CD4-positive, alpha-beta T cell treated with Interleukin-12 subunit alpha and Interleukin-12 subunit beta, for 1 hour (primary cell): ENCODE results near the gene BANF2.

Experiments used
- DNase-seq: peaks from one replicate; pipeline ENCODE4 v3.0.0-alpha.2; 2020

The BANF2 gene

DNA sequence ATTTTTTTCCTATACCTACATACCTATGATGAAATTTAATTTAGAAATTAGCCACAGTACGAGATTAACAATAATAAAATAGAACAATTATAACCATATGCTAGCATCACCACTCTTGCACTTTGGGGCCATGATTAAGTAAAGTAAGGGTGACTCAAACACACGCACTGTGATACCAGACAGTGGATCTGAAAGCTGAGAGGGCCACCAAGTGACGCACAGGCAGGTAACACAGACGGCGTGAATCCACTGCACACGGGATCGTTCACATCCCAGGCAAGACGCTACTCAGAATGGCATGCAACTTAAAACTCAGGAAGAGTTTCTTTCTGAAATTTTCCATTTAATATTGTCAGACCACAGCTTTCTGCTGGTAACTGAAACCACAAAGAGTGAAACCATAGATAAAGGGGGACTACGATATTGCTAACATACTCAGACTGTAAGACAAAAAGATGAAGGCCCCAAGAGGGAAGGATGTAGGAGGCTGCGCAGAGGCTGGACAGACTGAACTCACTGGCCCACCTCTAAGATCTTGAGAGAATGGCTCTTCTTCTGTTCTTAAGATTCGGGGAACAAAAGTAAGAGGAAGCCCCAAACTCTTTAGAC is 35.6 kb upstream of the BANF2 start:
- no peak for DNase-seq

DNA sequence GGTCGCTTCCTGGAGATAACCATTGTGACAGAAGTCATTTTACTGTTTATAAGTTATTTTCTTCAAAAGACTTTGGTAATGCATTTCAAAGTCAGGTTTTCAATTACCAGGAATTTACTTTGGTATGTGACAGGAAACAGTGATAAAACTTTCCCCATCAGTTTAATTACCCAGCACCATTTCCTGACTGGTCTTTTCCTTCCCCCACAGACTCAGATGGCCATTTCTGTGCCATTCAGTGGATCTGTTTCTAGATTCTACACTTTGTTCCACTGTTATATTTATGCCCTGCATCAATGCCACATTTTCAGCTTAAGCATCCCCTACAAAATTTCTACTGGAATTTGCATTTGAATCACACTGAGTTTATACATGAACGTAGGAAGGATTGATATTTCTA is 34.0 kb upstream of the BANF2 start:
- DNase-seq, result no peak

- no peak for DNase-seq
Observed at GRCh38 chr20:17666481-17666880, 33.3 kb upstream of the BANF2 start.

- DNase-seq, result no peak
Observed at GRCh38 chr20:17667445-17667844, 32.3 kb upstream of the BANF2 start.

- DNase-seq, result no peak
Observed at GRCh38 chr20:17668432-17668831, 31.3 kb upstream of the BANF2 start.

- DNase-seq, result no peak
Observed at GRCh38 chr20:17669306-17669931, 30.3 kb upstream of the BANF2 start.

DNA sequence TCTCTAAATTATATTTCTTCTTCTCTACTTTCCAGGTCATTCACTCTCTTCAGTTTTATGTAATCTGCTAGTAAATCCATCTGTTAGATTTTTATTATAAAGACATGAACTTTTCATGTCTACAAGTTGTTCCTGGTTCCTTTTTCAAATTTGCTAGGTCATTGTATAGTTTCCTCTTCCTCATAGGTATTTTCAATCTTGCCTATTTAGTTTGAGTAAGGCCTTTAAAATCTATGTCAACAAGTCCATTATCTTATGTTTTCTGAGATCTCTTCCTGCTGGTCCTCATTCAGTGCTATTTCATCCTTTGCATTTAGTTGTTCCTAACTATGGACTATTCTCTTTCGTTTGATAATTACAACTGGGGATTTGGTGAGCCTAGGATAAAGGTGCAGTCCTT is 28.8 kb upstream of the BANF2 start:
- DNase-seq, result no peak

DNA sequence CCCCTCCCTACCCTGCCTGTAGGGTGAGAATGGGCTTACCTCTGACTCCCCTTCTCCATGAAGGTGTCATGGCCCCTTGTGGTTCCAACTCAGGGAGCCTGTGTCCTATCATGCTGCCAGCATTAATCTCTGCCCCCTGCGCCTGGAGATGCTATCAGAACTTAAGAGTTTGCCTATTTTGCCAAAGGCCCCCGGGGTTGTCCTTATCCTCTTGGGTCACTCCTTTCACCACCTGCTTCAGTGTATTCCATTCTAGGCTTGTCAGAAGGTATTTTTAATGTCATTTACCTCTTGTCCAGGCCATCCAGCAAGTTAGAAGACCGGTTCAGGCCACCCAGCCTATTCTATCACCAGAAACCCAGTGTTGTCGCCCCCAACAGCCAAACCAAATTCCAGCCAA is 28.2 kb upstream of the BANF2 start:
- DNase-seq, result no peak

GRCh38 chr20:17673084-17673483 is 26.7 kb upstream of the BANF2 start:
- no peak for DNase-seq

DNA sequence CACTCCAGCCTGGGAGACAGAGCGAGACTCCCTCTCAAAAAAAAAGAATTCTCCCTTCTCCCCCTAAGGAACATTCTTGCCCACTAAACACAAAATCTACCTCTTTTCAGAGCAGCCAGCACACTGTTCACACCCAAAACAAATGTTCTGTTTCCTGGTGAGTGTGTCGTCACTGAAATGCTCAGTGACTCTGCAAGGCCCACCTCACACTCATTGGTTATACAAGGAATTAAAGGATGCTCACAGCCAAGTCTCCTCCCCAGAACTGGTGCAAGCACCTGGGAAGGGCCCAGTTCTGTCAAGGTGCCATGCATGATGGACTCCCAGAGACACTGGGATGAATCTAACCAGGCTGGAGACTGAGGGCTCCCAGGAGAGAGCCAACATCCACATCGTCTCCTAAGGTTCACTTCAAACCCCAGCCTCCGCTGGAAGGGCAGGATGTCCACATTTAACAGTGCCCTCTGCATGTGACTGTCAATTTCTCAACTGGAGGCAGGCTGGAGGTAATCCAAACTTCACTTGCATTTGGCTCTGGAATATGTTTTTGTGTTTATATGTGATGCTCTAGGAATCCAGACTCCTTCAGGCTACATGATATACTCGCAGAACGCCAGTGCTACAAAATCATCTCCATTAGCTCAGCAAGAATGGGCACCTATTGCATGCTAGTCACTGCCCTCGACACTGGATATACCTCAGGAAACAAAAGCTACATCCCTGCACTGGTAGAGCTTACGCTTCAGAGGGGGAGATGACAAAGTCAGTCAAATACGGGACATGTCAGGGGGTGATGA is 24.8 kb upstream of the BANF2 start:
- no peak for DNase-seq

DNA sequence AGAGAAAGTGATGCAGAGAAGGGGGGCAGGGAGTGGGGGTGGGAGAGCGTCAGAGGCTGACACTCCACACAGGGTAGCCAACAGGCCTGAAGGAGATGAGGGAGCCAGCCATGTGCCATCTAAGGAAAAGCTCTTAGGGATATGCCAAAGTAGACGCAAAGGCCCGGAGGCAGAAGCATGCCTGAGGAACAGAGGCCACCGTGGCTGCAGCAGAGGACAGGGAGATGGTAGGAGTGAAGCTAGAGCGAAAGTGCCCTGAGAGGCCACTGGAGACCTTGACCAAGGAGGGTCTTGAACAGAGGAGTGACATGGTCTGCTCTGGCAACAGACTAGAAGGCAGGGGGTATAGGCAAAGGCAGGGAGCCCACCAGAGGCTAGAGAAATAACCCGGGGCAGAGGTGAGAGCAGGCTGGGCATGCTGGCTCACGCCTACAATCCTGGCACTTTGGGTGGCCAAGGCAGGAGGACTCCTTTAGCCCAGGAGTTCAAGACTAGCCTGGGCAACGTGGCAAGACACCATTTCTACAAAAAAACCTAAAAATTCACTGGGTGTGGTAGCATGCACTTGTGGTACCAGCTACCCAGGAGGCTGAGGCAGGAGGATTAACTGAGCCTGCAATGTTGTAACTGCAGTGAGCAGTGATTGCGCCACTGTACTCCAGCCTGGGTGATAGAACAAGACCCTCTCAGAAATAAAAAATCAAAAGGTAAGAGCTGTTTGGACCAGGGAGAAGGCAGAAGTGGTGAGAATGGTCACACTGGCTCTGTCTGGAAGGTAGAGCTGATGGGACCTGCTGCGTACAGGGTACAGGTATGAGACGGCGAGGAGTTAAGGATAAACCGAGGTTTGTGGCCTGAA is 24.0 kb upstream of the BANF2 start:
- DNase-seq, result no peak

- no peak for DNase-seq
Observed at GRCh38 chr20:17676378-17676759, 23.4 kb upstream of the BANF2 start.

GRCh38 chr20:17676942-17677341 is 22.8 kb upstream of the BANF2 start:
- DNase-seq, result no peak

DNA sequence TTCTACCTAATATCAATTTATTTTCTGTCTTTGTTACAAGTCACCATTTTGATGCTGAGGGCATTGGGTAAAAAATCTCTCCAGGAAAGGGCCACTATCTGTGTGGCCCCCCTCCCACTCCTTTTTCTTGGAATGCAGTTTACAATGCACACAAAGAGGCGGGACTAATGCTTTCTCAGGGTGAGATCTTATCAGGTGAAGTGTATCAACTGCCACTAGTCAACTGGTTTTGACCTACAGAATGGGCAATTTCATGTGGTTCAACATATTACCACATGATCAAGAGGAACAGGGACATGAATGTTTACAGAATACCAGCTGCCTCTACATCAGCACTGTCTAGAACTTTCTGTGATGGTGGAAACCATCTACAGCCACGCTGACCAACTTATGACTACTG is 21.5 kb upstream of the BANF2 start:
- DNase-seq, result no peak

DNA sequence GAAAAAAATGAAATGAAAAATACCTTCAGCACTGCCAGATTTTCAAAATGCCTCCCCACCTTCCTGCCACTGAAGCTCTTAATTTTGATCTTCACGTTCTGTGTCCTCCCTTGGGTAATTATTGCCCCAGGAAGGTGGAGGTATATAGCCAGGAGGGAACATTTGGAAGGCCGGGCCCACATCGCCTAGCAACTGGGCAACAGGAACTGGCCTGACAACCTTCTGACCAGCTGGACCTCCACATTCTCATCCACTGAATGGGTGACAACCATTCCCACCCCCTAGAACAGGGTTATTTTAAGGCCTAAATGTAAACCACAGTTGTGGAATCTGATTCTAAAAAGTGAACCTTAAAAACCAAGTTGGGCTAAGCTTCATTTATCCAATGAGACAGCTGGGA is 20.9 kb upstream of the BANF2 start:
- DNase-seq, result no peak

- DNase-seq, result peak; percentile 20
Observed at GRCh38 chr20:17679941-17680835, 19.6 kb upstream of the BANF2 start.

- DNase-seq, result peak; percentile 80
Observed at GRCh38 chr20:17680836-17681725, 18.7 kb upstream of the BANF2 start.

DNA sequence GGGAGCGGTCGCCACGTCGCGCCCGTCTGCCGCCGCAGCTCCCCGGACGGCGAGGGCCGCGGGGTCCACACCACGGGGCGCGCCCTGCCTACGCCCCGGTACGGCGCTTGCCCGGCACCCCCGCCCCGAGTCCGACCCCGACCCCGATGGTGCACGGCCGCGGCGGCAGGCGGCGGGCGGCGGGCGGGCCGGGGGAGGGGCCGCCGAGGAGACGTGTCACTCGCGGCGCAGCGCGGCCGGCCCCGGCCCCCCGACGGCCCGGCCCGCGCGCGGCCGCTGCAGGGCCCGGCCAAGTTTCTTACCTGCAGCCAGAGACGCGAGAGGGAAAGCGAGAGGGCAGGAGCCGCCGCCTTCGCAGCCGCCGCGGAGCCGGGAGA is 18.1 kb upstream of the BANF2 start:
- no peak for DNase-seq

- DNase-seq, result peak; percentile 98
Observed at GRCh38 chr20:17682103-17682888, 17.5 kb upstream of the BANF2 start, which contains the start of gene RRBP1. Gene RRBP1, minus strand, starts transcription at chr20:17682242. Its CDS starts 21,735 bp downstream, at chr20:17660507.

DNA sequence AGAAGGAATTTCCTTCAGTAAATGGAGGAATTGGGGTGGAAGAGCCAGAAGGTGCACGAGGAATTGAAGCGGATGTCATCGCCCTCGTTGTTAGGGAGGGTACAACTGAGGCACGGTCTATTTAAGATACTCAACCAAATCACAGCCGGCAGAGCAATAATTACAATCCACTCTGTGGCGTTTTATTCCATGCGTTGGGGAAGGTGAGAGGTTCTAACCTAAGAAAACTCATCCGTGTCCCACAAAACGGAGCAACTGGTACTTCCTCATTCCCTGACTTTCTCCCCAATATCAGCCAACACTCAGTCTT is 16.9 kb upstream of the BANF2 start:
- DNase-seq, result no peak
